Mesenchymal stem cell (in vitro differentiated cells and primary cell): ENCODE measurements around the gene RSL1D1.

ENCODE experiments used
- DNase-seq: peaks from one replicate; pipeline ENCODE4 v3.0.0-alpha.2; 2013
- H2AFZ ChIP-seq: one replicate; pipeline ENCODE4 v1.6.1; 2013; ENCODE audit warnings: low read depth, mild to moderate bottlenecking, control low read depth, inconsistent platforms, low read length, moderate library complexity
- H2AK5ac ChIP-seq: 2 replicates; pipeline ENCODE4 v1.6.1; 2013; ENCODE audit warnings: low read length, moderate library complexity, mild to moderate bottlenecking, inconsistent platforms; ENCODE audit not compliant: severe bottlenecking
- H2BK120ac ChIP-seq: one replicate; pipeline ENCODE4 v1.6.1; 2013; ENCODE audit warnings: low read depth, mild to moderate bottlenecking, inconsistent platforms, low read length, moderate library complexity
- H2BK12ac ChIP-seq, 2 experiments: one replicate each; pipeline ENCODE4 v1.6.1; 2013; ENCODE audit warnings: inconsistent platforms in 2 of 2, low read length in 2 of 2, mild to moderate bottlenecking in 2 of 2, moderate library complexity in 2 of 2, control low read depth in 1 of 2
- H2BK15ac ChIP-seq: one replicate; pipeline ENCODE4 v1.6.1; 2013; ENCODE audit warnings: mild to moderate bottlenecking, low read depth, inconsistent platforms; ENCODE audit not compliant: poor library complexity, severe bottlenecking
- H2BK5ac ChIP-seq: 2 replicates; pipeline ENCODE4 v1.6.1; 2013; ENCODE audit warnings: low read depth, mild to moderate bottlenecking, low read length, control low read depth, inconsistent platforms; ENCODE audit not compliant: poor library complexity, severe bottlenecking
- H3K14ac ChIP-seq, 2 experiments: one replicate each; pipeline ENCODE4 v1.6.1; 2013; ENCODE audit warnings: inconsistent platforms in 2 of 2, low read length in 2 of 2, control low read depth in 1 of 2, mild to moderate bottlenecking in 1 of 2, moderate library complexity in 1 of 2
- H3K18ac ChIP-seq, 2 experiments: one replicate each; pipeline ENCODE4 v1.6.1; 2013; ENCODE audit warnings: inconsistent platforms in 2 of 2, low read length in 2 of 2, control low read depth in 1 of 2, low read depth in 1 of 2, mild to moderate bottlenecking in 1 of 2
- H3K23ac ChIP-seq, 2 experiments: one replicate each; pipeline ENCODE4 v1.6.1; 2013; ENCODE audit warnings: inconsistent platforms in 2 of 2, low read length in 2 of 2, mild to moderate bottlenecking in 2 of 2, moderate library complexity in 2 of 2, control low read depth in 1 of 2
- H3K27ac ChIP-seq: 2 replicates; pipeline ENCODE4 v1.5.1; 2013; ENCODE audit warnings: mild to moderate bottlenecking, moderate library complexity, low read length, control low read depth, inconsistent platforms; ENCODE audit not compliant: poor library complexity, severe bottlenecking
- H3K27me3 ChIP-seq, 2 experiments: 2 replicates each; pipeline versions ENCODE4 v1.6.1 to v1.7.0; 2013; ENCODE audit warnings: low read length in 2 of 2, mild to moderate bottlenecking in 2 of 2, moderate library complexity in 2 of 2, control low read depth in 1 of 2, inconsistent platforms in 1 of 2; ENCODE audit not compliant: control insufficient read depth in 1 of 2, insufficient read depth in 1 of 2
- H3K36me3 ChIP-seq, 2 experiments: 2 replicates each; pipeline versions ENCODE4 v1.6.1 to v1.7.0; 2013; ENCODE audit warnings: low read length in 2 of 2, control low read depth in 1 of 2, inconsistent platforms in 1 of 2, low read depth in 1 of 2, mild to moderate bottlenecking in 1 of 2; ENCODE audit not compliant: insufficient read depth in 2 of 2, control insufficient read depth in 1 of 2
- H3K4ac ChIP-seq, 2 experiments: one replicate each; pipeline ENCODE4 v1.6.1; 2013; ENCODE audit warnings: inconsistent platforms in 2 of 2, low read length in 2 of 2, mild to moderate bottlenecking in 2 of 2, moderate library complexity in 2 of 2, control low read depth in 1 of 2, low read depth in 1 of 2
- H3K4me1 ChIP-seq: 2 replicates; pipeline ENCODE4 v1.6.1; 2013; ENCODE audit warnings: low read depth, low read length, control low read depth; ENCODE audit not compliant: control insufficient read depth, insufficient read depth
- H3K4me2 ChIP-seq: 2 replicates; pipeline ENCODE4 v1.6.1; 2013; ENCODE audit warnings: low read length, mild to moderate bottlenecking, inconsistent platforms; ENCODE audit not compliant: poor library complexity, severe bottlenecking
- H3K4me3 ChIP-seq, 2 experiments: 2 replicates each; pipeline versions ENCODE4 v1.5.1 to v1.7.0; 2013; ENCODE audit warnings: low read length in 2 of 2, mild to moderate bottlenecking in 2 of 2, control low read depth in 1 of 2, low read depth in 1 of 2; ENCODE audit not compliant: insufficient read depth in 1 of 2
- H3K79me1 ChIP-seq: replicated peaks from 2 replicates; pipeline ENCODE4 v1.6.1; 2013; ENCODE audit warnings: mild to moderate bottlenecking, control low read depth, low read length, inconsistent platforms; ENCODE audit not compliant: poor library complexity, severe bottlenecking
- H3K9ac ChIP-seq: 2 replicates; pipeline ENCODE4 v1.7.0; 2013; ENCODE audit warnings: mild to moderate bottlenecking, low read length, moderate library complexity
- H3K9me3 ChIP-seq: 2 replicates; pipeline ENCODE4 v1.7.0; 2013; ENCODE audit warnings: mild to moderate bottlenecking, low read length; ENCODE audit not compliant: control insufficient read depth
- H4K8ac ChIP-seq: one replicate; pipeline ENCODE4 v1.6.1; 2013; ENCODE audit warnings: inconsistent platforms, mild to moderate bottlenecking, low read length, moderate library complexity
- H4K91ac ChIP-seq: one replicate; pipeline ENCODE4 v1.6.1; 2013; ENCODE audit warnings: mild to moderate bottlenecking, low read length, inconsistent platforms
- WGBS: methylation state at CpG from one replicate; pipeline ENCODE4 v1.1.7; 2013; ENCODE audit warnings: mixed read lengths; 5-methylcytosine and 5-hydroxymethylcytosine counted together

The RSL1D1 gene

GRCh38 chr16:11892761-11893160, 41.4 kb upstream of the RSL1D1 start:
- Histone ChIP-seq H3K36me3 (peaks cover 31 to 69% of the 10 kb centered on the region in 2 experiments), H4K91ac (no peak overlapping the region), H3K4ac (no peak overlapping the region)

GRCh38 chr16:11890231-11890965, 39.1 kb upstream of the RSL1D1 start:
- Histone ChIP-seq H3K9ac (no peak overlapping the region), H2BK12ac (no peak overlapping the region), H3K14ac (no peak overlapping the region), H4K8ac (no peak overlapping the region), H3K27me3 (no peaks in the 10 kb centered on the region), H3K4me1 (no peaks in the 10 kb centered on the region), H2BK120ac (no peak overlapping the region), H3K4me2 (no peak overlapping the region), H2BK5ac (no peak overlapping the region), H4K91ac (no peak overlapping the region), H2AFZ (no peak overlapping the region), H2AK5ac (no peak overlapping the region), H3K4ac (no peak overlapping the region), H3K27ac (no peak overlapping the region), H3K18ac (no peak overlapping the region), H3K36me3 (peaks cover 32 to 82% of the 10 kb centered on the region in 2 experiments), H3K79me1 (peaks cover 20% of the 10 kb centered on the region), H2BK15ac (no peak overlapping the region), H3K4me3 (no peak overlapping the region), H3K9me3 (no peaks in the 10 kb centered on the region), H3K23ac (no peak overlapping the region)
- 99% methylated on average over 2 of the region's 5 CpGs for WGBS
- DNase-seq, result no peak

More at GRCh38 chr16:11892761-11893160, 41.4 kb upstream of the RSL1D1 start:
- Histone ChIP-seq H2BK5ac (no peak overlapping the region), H3K27me3 (no peaks in the 10 kb centered on the region), H3K23ac (no peak overlapping the region), H4K8ac (no peak overlapping the region), H3K4me3 (no peak overlapping the region), H3K18ac (no peak overlapping the region), H3K14ac (no peak overlapping the region), H3K9ac (no peak overlapping the region), H2AFZ (no peak overlapping the region), H3K79me1 (peaks cover 12% of the 10 kb centered on the region), H2BK12ac (no peak overlapping the region), H3K4me1 (peaks cover 1% of the 10 kb centered on the region), H2BK120ac (no peak overlapping the region), H3K27ac (no peak overlapping the region), H3K9me3 (no peaks in the 10 kb centered on the region), H2AK5ac (no peak overlapping the region), H3K4me2 (no peak overlapping the region), H2BK15ac (no peak overlapping the region)
- DNase-seq, result no peak
- 95% methylated on average over 3 of the region's 4 CpGs for WGBS

GRCh38 chr16:11886881-11887280, 35.5 kb upstream of the RSL1D1 start:
- Histone ChIP-seq H3K4ac (no peak overlapping the region), H3K9ac (no peak overlapping the region), H3K14ac (no peak overlapping the region), H3K27me3 (no peaks in the 10 kb centered on the region), H3K79me1 (peaks cover 14% of the 10 kb centered on the region), H3K23ac (no peak overlapping the region), H3K18ac (no peak overlapping the region), H2BK15ac (no peak overlapping the region), H3K27ac (no peak overlapping the region), H4K91ac (no peak overlapping the region), H2AFZ (no peak overlapping the region), H4K8ac (no peak overlapping the region), H2BK5ac (no peak overlapping the region), H2BK12ac (no peak overlapping the region), H3K4me2 (no peak overlapping the region), H2AK5ac (no peak overlapping the region), H3K9me3 (no peaks in the 10 kb centered on the region), H3K4me1 (no peaks in the 10 kb centered on the region), H2BK120ac (no peak overlapping the region), H3K36me3 (peaks cover 39 to 84% of the 10 kb centered on the region in 2 experiments), H3K4me3 (no peak overlapping the region)
- DNase-seq, result no peak
- 88% methylated on average over 6 of the region's 6 CpGs for WGBS

DNA sequence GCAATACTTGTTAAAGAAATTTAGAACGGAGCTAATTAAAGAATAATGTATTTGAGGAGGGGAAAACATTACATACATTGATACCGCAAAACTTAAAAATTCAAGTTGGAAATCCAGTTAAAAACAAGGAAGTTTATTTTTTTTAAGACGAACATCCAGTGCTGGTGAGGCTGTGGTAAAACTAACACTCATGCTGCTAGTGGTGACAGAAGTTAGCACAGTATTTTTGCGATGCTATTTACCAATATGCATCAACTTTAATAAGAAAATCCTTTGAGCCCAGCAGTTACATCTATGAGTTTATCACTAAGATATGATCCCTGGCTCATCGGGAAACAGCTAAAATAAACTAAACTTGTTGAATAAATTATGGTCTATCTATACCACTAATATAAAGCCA, 32.7 kb upstream of the RSL1D1 start:
- Histone ChIP-seq H3K23ac (no peak overlapping the region), H3K79me1 (peaks cover 20% of the 10 kb centered on the region), H3K36me3 (peaks cover 43 to 91% of the 10 kb centered on the region in 2 experiments), H4K8ac (no peak overlapping the region), H2BK120ac (no peak overlapping the region), H2AK5ac (no peak overlapping the region), H3K14ac (no peak overlapping the region), H3K18ac (no peak overlapping the region), H3K4me1 (no peaks in the 10 kb centered on the region), H3K4ac (no peak overlapping the region), H3K9ac (no peak overlapping the region), H2BK15ac (no peak overlapping the region), H3K9me3 (no peaks in the 10 kb centered on the region), H2BK12ac (no peak overlapping the region), H2AFZ (no peak overlapping the region), H3K4me2 (no peak overlapping the region), H3K27ac (no peak overlapping the region), H3K4me3 (no peak overlapping the region), H4K91ac (no peak overlapping the region), H2BK5ac (no peak overlapping the region), H3K27me3 (no peaks in the 10 kb centered on the region)
- no peak for DNase-seq
- no CpG with 5 or more reads among the region's 5 CpGs for WGBS
